Heart left ventricle (tissue), 16 donors: Measurements from ENCODE around the gene FRMPD4. TPM values are rescaled to one million over a fixed set of nuclear protein-coding genes. Genes with fewer than 3 reads are reported as not detected.

Experiments
- ATAC-seq, 4 donors: fragments of 200-7000 bp; cut with Tn5 transposase; one replicate each; pipeline ENCODE4 v1.9.1; 2020 to 2022; ENCODE audit warnings: moderate library complexity in 4 of 4, mild to moderate bottlenecking in 3 of 4, moderate number of reproducible peaks in 1 of 4
- DNase-seq, 5 donors: peaks; one replicate each; pipeline ENCODE4 v3.0.0-alpha.2; 2020
- H3K27ac ChIP-seq, 12 donors: fragments of 200-600 bp; sonication (generic) in 4 of 12; one replicate each; pipeline versions ENCODE4 v1.5.0 to v1.8.0; 2016 to 2022; ENCODE audit warnings: mild to moderate bottlenecking in 2 of 12
- H3K27me3 ChIP-seq, 9 donors: fragments of 200-600 bp; sonication (generic) in 2 of 9; one replicate each; pipeline versions ENCODE4 v1.5.1 to v1.8.0; 2016 to 2022; ENCODE audit warnings: mild to moderate bottlenecking in 3 of 9
- H3K36me3 ChIP-seq, 9 donors: fragments of 200-600 bp; sonication (generic) in 2 of 9; one replicate each; pipeline versions ENCODE4 v1.5.0 to v1.8.0; 2018 to 2022; ENCODE audit warnings: mild to moderate bottlenecking in 2 of 9
- H3K4me1 ChIP-seq, 12 donors: fragments of 200-600 bp; sonication (generic) in 4 of 12; one replicate each; pipeline versions ENCODE4 v1.5.0 to v1.8.0; 2016 to 2022; ENCODE audit warnings: mild to moderate bottlenecking in 3 of 12
- H3K4me3 ChIP-seq, 12 donors: fragments of 200-600 bp; sonication (generic) in 4 of 12; one replicate each; pipeline versions ENCODE4 v1.5.0 to v1.8.0; 2017 to 2022; ENCODE audit warnings: mild to moderate bottlenecking in 9 of 12, moderate library complexity in 4 of 12
- H3K9me3 ChIP-seq, 12 donors: fragments of 200-600 bp; sonication (generic) in 4 of 12; one replicate each; pipeline versions ENCODE4 v1.5.0 to v1.8.0; 2016 to 2022; ENCODE audit warnings: mild to moderate bottlenecking in 1 of 12
- CTCF ChIP-seq, 12 donors: fragments of 200-600 bp; sonication (generic) in 4 of 12; IDR thresholded peaks; one replicate each; pipeline versions ENCODE4 v1.5.0 to v1.8.0; 2018 to 2022; ENCODE audit warnings: antibody characterized with exemption in 12 of 12, mild to moderate bottlenecking in 5 of 12
- POLR2A ChIP-seq, 2 donors: fragments of 450-650 bp; IDR thresholded peaks; one replicate each; pipeline ENCODE4 v1.6.1; 2017; ENCODE audit warnings: antibody characterized with exemption in 2 of 2, mild to moderate bottlenecking in 2 of 2, moderate library complexity in 2 of 2
- WGBS, 4 donors: extraction: QIAGEN DNeasy Blood & Tissue Kit in 2 of 4; methylation state at CpG; one replicate each; pipeline versions ENCODE4 v1.1.5 to v1.1.7; 2013 to 2018; 5-methylcytosine and 5-hydroxymethylcytosine counted together
- intact Hi-C, 10 donors: fragments of 100-400 bp; cut with DNase I; formaldehyde crosslinking; loops; one replicate each; pipeline versions ENCODE4 v1.11.1 to v1.14.2; 2022
- polyA plus RNA-seq, 2 donors: library from polyadenylated mRNA; stranded (reverse); fragments of 200-250 nt; gene quantifications; one replicate each; pipeline ENCODE4 v1.2.3, GENCODE V29; 2013
- total RNA-seq, 9 donors: library from RNA; depleted of rRNA in 2 of 9; stranded (reverse); fragments of >200 nt in 2 of 9; fragmentation: NEBNext Ultra II Directional in 3 of 9; extraction: Animal tissue kit (Norgen Biotek cat#: 25700) in 3 of 9; gene quantifications; one replicate each; pipeline versions ENCODE4 v1.1.0 to v1.2.4, GENCODE V29; 2016 to 2023
- donor health status: ischemic (EF 13 %, LVEDD 7.1; RV severe dilation, severe dysfunction).
- donor health status: healthy with polysubstance abuse.
- donor health status: DM: no; HTN: yes; CAD: no.
- donor health status: DM: no; HTN: no; CAD: no.
- donor health status: ischemic (EF 25% LVEDD 6.9; RV normal size, moderate dysfunction).
- donor health status: ischemic (EF 25% LVEDD 5.7; RV mildly dilated, moderate dysfunction).
- donor health status: healthy.
- donor health status: DM: yes; HTN: yes; CAD: no.
- donor health status: ischemic (EF 35%, LVEDD 5.7; RV mildly dilated, moderate dysfunction).
- donor health status: nonischemic (EF 11% LVEDD 7.7; RV severe dilation, severe dysfunction).
- donor health status: DM: yes; HTN: yes; CAD: no.
- donor health status: PGD.
- donor health status: ischemic (EF 29% LVEDD 5.4; RV normal size, mild dysfunction).
- donor health status: nonischemic (EF 23%, LVEDD 6.1; RV moderate dilation, normal function).

Gene FRMPD4
- total and polyA plus RNA-seq, 11 donors, result 0.07 to 4.2 (median 1.4) TPM

- H3K27ac ChIP-seq, result no peak overlapping the region
- H3K4me3 ChIP-seq, result no peak overlapping the region
- no peak for DNase-seq
- 55 to 73% (median 69%) methylated on average over 1 of the region's 1 CpG for WGBS, 4 donors
- no peaks in the 10 kb centered on the region for H3K4me1 ChIP-seq
- peaks cover 0 to 4% (median 0%) of the 10 kb centered on the region in 12 donors for H3K9me3 ChIP-seq
- TF ChIP-seq CTCF (IDR thresholded peaks at IDR 0.05), result no peak
- TF ChIP-seq POLR2A (IDR thresholded peaks at IDR 0.05), result no peak
- H3K27me3 ChIP-seq, result no peaks in the 10 kb centered on the region
- intact Hi-C loops, result no loop called here
- ATAC-seq, result no peak
- H3K36me3 ChIP-seq, result no peaks in the 10 kb centered on the region
Observed at GRCh38 chrX:12657433-12657832, 519.2 kb downstream of the FRMPD4 start.

DNA sequence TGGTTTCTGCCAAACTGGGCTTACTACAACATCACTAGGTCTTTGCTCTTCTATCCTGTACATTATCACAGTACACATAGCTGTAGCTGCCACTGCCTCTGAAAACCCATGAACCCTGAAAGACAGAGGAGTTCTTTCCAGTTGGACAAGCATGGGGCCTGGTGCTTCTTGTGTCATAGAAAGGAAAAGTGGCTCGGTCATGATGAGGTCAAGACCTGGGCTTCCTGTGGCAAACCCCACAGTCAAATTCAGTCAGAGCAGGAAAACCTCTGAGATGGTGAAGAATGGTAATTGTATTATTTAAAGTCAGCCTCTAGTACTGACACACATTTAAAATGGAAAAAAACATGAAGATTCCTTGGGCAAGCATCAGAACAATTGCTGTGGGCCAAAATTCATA is 519.6 kb downstream of the FRMPD4 start:
- WGBS, 4 donors, result 35 to 53% (median 48%) methylated on average over 1 of the region's 1 CpG
- ATAC-seq, result no peak
- H3K4me3 ChIP-seq, result no peak overlapping the region
- H3K27me3 ChIP-seq, result no peaks in the 10 kb centered on the region
- H3K27ac ChIP-seq, result no peak overlapping the region
- intact Hi-C loops, result no loop called here
- TF ChIP-seq CTCF (IDR thresholded peaks at IDR 0.05), result no peak
- no peak for TF ChIP-seq POLR2A (IDR thresholded peaks at IDR 0.05)
- H3K9me3 ChIP-seq, result peaks cover 0 to 7% (median 0%) of the 10 kb centered on the region in 12 donors
- no peaks in the 10 kb centered on the region for H3K36me3 ChIP-seq
- H3K4me1 ChIP-seq, result no peaks in the 10 kb centered on the region
- no peak for DNase-seq

- Histone ChIP-seq H3K4me3 (no peak overlapping the region), H3K27me3 (no peaks in the 10 kb centered on the region), H3K27ac (no peak overlapping the region), H3K9me3 (peaks cover 0 to 20% (median 0%) of the 10 kb centered on the region in 12 donors), H3K36me3 (no peaks in the 10 kb centered on the region), H3K4me1 (no peaks in the 10 kb centered on the region)
- intact Hi-C loops, result no loop called here
- 82 to 97% (median 89%) methylated on average over 2 of the region's 2 CpGs for WGBS, 4 donors
- no peak for ATAC-seq
- TF ChIP-seq POLR2A (IDR thresholded peaks at IDR 0.05) (no peak), CTCF (IDR thresholded peaks at IDR 0.05) (no peak)
- DNase-seq, result no peak
Observed at GRCh38 chrX:12661464-12661863, 523.2 kb downstream of the FRMPD4 start.

DNA sequence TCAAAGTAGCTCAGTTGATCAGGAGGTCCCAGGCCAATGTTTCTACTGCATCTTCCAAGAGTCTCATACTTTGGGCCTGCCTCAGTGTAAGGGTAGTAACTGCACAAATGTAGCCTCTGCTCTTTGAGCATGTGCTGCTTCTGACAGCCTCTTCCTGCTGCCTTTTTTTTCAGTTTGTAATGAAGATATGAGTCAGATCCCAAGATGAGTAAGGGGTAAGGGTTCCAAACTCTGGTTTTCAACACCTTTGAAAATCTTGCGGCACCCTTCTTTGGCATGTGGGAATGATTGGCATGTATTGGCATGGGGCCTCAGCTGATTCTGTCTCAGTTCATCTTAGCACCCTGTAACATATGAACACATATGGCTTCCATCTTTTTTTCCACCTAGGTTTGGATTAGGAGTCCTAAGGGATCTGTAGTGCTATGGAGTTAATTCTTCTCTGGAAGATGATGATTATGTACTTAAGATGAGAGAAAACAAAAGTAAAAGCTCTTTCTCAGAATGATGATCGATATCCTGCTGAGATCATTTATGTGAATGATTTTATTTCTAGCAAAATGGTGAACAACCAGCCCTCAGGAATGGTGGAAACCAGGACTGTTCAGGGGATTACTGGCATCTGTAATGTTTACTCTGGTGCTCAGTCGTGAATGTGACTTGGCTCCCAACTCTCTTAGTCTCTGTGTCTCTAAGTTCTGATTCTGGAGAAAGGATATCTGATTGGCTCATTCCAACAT is 534.3 kb downstream of the FRMPD4 start:
- no peaks in the 10 kb centered on the region for H3K4me1 ChIP-seq
- H3K27me3 ChIP-seq, result no peaks in the 10 kb centered on the region
- DNase-seq, result no peak
- no peak for ATAC-seq
- no peak overlapping the region for H3K27ac ChIP-seq
- 65 to 75% (median 69%) methylated on average over 3 of the region's 3 CpGs for WGBS, 4 donors
- H3K9me3 ChIP-seq, result peaks cover 0 to 4% (median 0%) of the 10 kb centered on the region in 12 donors
- no peak overlapping the region for H3K4me3 ChIP-seq
- intact Hi-C loops, result no loop called here
- no peaks in the 10 kb centered on the region for H3K36me3 ChIP-seq
- TF ChIP-seq POLR2A (IDR thresholded peaks at IDR 0.05) (no peak), CTCF (IDR thresholded peaks at IDR 0.05) (no peak)
